HG02678 (cell line): ENCODE results near the gene GCH1.
"Not testable (repeated sequence)": the region's sequence is repeated elsewhere in the genome, so short reads cannot be mapped to it uniquely, and the experiment has no call there.

Source experiments
- ATAC-seq: cut with Tn5 transposase; IDR thresholded peaks from one replicate; pipeline ENCODE4 v1.9.1; 2021; ENCODE audit warnings: mild to moderate bottlenecking, moderate library complexity; ENCODE audit not compliant: unreplicated experiment

The GCH1 gene

DNA sequence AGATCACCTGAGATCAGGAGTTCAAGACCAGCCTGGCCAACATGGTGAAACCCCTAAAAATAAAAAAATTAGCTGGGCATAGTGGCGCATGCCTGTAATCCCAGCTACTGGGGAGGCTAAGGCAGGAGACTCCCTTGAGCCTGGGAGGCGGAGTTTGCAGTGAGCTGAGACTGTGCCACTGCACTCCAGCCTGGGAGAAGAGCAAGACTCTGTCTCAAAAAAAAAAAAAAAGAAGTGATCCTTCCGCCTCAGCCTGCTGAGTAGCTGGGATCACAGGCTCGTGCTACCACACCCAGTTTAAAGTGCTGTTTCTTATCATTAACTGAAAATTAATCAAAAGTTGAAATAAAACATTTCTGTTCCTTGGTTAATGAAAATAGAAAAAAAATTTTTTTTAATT is 6.3 kb upstream of the GCH1 start:
- ATAC-seq = not testable (repeated sequence)

DNA sequence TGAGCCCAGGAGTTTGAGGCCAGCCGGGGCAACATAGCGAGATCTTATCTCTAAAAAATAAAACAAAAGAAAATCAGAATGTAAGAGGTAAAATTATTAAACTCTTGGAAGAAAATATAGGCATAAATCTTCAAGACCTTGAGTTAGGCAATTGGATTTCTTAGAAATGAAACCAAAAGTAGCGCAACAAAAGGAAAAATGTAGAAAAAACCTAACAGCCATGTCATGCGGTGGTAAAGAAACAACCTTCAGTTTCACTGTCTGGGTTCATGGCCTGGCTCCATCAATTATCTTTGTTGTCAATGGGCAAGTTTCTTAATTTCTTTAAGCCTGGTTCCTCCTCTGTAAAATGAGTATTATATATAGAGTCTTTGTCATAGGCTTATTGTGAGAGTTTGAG is 5.6 kb upstream of the GCH1 start:
- peak; percentile 62 for ATAC-seq

DNA sequence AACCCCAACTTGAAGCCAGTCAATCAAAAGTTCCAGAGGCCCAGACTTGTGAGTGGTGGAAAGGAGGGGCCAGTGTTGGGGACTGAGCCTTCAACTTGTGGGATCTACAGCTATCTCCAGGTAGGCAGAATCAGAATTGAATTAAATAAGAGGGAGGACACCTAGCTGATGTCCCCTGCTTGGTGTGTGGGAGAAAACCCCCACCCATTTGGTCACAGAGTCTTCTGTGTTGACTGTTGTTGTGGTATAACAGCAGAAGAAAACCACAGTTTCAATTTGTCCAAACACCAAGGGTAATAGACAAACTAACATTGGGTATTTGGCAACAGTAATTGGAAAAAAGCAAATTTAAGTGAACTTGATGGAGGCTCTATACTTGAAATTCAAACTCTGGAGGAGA is 3.4 kb upstream of the GCH1 start:
- no peak for ATAC-seq

DNA sequence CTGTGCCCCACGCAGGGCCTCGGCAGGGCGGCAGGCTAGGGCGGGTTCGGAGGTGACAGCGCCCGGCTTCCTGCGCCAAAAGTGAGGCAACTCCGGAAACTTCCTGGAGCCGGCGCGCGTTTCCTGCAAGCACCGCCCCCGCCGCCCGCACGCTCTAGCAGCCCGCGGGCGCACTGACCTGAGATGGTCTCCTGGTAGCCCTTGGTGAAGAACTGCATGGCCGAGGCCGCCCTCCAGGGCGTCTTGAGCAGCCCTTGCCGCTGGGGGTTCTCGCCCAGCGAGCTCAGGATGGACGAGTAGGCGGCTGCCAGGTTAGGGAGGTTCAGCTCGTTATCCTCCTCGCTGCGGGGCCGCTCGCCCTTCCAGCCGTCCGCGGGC is 494 bp downstream of the GCH1 start:
- peak; percentile 47 for ATAC-seq

DNA sequence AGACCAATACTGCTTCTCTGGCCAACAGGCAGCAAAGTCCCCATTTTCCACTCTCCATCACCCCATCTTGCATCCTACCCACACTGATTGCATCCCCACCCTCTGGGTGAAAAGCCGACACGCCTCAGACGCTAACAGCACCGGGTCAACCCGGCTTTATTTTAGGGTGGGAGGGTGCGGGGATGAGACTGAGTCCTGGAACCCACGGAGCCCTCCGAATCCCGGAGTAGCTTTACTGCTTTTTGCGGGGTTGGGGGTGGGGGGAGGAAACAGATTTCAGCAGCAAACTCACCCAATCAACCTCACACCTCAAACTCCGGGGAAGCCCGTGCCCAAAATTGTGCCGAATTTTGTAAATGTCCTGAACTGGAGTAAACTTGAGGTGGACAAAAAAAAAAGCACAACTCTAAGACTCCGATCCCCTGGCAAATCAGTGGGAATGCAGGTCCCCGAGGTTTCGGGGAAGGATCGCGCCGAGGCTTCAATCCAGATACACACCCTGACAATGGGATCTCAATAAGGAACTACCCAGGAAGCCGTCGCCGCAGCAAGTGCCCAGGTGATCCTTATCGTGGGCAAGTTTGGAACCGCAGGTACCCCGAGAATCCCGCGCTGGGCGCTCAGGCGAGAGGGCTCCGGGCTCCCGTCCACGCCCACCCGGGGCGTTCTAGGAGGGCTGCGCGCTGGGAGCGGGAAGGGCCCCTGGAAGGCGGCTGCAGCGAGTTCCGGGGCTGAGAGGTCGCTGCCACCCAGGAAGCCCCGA is 1.1 kb downstream of the GCH1 start:
- no peak for ATAC-seq

DNA sequence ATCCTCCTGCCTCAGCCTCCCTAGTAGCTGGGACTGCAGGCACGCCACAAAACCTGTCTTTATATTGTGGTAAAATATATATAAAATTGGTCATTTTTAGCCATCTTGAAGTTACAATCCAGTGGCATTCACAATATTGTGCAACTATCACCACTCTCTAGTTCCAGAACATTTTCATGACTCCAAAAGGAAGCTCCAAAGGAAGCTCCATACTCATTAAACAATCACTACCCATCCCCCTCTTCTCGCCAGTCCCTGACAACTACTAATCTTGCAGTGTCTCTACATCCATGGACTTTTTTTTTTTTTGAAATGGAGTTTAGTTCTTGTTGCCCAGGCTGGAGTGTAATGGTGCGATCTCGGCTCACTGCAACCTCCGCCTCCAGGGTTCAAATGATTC is 3.1 kb downstream of the GCH1 start:
- no peak for ATAC-seq

DNA sequence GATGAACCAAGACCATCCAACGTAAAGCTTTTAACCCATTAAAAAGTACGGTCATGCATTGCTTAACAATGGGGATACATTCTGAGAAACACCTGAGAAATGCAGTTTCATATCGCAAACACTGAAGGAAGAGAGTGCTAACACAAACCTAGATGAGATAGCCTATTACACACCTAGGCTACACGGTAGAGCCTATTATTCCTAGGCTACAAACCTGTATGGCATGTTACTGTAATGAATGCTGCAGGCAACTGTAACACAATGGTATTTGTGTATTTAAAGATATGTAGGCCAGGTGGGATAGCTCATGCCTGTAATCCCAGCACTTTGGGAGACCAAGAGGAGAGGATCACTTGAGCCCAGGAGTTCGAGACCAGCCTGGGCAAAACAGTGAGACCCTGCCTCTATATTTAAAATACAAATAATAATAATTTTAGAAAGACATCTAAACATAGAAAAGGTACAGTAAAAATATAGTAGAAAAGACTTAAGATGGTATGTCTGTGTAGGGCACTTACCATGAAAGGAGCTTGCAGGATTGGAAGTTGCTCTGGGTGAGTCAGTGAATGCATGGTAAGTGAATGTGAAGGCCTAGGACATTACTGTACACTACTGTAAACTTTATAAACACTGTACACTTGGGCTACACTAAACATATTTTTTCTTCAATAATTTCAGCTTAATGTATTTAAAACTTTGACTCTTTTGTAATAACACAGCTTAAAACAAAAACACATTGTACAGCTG is 4.6 kb downstream of the GCH1 start:
- not testable (repeated sequence) for ATAC-seq

DNA sequence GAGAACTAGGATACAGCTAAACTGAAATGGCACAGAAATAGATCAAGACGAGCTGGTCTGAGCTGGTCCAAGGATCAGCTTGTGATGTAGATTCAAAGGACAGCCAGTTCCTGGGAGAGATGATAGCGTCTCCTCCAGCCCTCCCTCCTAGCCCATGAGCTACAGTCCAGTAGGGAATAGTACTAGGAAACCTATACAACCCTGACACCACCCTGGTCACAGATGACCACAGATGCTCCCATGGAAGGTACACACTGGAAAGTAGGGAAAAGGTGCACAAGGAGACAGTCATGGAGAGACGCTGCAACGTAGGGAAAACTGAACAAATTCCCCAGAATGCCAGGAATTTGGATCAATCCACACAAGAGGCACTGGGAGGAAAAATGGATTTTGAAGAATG is 6.9 kb downstream of the GCH1 start:
- no peak for ATAC-seq

DNA sequence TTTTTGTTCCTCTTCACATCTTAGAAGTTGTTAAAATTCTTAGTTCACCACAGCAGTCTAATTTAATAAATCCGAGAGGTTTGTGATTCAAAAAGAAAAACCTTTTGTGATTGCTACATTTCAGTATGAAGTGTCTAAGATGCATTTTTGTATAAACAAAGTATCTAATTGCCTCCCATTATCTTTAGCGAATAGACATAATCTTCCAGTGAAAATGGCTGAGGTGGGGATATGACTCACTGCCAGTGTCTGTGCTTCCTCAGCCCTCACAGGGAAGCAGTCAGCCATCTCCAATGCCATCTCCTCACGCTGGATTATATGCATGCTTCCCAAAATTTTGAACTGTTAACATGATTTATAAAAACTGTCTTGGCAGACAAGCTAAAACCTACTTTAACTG is 7.6 kb downstream of the GCH1 start:
- no peak for ATAC-seq

DNA sequence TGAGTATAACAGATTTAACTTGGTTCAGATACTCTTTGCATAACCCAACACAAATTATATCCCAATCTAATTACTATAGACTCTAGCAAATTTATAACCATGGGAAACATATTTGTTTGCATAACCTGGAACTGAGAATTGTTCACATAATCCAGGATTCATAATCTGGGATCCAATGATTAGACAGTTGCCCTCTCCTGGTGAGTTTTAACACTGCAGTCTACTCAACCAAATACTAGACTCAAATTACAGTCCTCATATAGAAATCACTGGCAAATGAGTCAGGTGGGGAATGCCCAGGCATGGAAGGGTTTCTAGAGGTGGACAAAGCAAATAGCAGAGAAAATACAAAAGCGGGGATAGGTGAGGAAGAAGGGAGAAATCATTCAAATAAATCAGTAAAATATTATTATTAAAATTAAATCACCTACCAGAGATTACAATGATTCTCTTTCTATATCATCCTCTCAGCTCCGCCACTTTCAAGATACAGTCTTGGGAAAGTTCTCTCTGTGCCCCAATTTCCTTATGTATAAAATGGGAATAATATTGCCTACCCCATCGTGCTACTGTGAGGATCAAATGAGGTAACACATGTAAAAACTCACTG is 9.4 kb downstream of the GCH1 start:
- no peak for ATAC-seq

DNA sequence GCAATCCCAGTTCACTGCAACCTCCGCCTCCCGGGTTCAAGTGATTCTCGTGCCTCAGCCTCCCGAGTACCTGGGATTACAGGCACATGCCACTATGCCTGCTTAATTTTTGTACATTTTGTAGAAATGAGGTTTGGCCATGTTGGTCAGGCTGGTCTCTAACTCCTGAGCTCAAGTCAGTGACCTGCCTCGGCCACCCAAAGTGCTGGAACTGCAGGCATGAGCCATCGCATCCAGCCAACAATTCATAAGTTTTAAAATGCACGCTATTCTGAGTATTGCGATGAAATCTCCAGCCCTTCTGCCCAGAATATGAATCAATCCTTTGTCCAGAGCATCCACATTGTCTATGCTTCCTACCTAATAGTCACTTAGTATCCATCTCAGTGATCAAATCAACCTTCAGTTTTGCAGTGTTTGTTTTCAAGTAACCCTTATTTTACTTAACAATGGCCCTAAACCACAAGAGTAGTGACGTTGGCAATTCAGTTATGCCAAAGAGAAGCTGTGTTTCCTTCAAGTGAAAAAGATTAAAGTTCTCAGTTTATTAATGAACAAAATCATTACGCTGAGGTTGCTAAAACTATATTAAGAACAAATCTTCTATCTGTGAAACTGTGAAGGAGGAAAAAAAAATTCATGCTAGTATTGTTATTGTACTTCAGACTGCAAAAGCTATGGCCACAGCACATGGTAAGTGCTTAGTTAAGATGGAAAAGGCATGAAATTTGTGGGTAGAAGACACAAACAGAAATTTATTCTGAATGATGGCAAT is 11.0 kb downstream of the GCH1 start:
- ATAC-seq = no peak

DNA sequence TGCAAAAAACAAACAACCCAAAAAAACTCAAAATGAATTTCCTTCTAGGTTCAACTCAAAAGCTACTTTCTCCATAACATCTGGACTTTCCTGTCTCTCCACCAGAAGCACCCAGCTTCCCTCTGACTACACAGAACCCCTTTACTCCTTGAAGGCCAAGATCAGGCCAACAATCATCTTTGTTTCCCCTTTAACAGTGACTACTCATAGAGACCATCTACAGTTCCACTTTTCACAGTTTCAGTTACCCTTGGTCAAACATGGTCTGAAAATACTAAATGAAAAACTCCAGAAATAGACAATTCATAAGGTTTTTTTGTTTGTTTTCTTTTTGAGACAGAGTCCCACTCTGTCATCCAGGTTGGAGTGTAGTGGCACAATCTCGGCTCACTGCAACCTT is 11.8 kb downstream of the GCH1 start:
- peak; percentile 90 for ATAC-seq

DNA sequence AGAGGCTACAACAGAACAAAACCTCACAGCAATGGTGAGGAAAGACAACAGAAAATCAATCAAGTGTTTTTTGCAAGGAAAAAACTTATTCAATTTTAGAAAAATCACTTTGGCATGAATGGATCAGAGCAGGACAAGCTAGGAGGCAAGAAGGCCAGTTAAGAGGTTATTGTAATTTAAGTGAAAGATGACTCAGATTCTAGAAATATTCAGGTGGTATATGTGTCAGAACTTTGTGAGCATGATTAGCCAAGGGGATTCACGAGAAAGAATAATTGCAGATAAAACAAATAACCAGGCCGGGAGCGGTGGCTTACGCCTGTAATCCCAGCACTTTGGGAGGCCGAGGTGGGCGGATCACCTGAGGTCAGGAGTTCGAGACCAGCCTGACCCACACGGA is 12.7 kb downstream of the GCH1 start:
- no peak for ATAC-seq

DNA sequence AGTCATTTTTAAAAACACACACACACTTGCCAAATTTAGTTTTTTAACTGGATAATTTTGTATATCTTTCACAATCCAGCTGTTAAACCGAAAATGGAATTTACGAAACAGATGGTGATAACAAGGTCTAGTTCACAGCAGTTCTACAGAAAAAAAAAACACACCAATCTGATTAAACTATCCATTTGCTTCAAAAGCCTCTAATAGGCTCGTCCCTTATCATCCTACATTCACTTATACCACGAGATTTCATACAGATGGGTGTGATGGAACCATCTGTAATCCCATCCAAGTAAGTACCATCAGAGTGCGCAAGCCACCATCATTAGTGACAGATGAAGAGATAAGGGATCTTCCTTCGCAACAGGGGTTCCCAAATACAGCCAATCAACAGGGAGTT is 20.1 kb downstream of the GCH1 start:
- ATAC-seq = no peak

DNA sequence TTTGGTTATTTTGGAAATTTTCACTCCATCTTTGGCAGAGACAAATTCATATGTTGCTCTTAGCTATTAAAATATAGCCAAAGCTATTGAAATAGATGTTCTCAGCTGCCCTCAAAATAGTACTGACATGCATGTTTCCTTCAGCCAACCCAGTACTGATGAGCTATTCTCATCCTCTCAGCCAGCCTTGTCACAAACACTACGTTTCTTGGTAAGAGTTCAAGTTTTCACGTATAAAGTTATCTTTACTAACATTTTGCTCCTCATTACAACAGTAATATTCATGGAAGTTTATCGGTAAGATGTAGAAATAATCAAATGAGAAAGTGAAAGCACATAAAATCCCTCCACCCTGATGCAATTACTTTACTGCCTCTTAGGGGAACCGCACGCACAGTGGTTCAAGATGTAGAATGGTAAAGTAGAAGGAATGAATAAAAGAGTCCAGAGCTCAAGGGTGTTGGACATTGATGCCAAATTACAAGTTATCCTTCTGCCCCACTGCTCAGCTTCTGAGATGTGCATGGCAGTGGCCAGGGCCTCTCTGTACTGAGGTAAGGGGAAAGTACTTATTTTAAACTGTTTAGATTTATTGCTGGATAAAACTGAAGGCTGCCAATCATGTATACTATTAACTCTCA is 20.7 kb downstream of the GCH1 start:
- ATAC-seq = peak; percentile 58

DNA sequence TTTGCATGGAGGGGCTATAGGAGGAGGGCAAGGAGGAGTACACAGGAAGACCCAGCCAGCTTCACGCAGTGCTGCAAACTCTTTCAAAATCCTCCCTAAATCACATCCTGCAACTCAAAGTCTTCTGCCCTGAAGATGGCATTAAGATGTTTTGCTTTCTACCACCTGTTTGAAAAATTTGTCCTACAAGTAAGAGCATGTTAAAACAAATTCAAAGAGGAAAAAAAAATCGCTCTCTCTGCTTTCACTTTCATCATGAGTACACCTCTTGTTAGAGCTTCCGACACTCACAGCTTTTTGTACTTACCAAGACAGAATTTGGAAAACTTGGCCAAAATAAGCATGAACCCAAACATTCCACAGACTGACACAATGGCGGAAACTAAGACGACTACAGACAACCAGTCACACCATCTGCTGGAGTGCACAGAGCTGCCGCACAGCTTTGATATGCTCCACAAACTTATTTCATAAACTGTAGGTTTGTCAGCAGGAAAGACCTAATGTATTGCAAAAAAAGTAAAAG is 21.3 kb downstream of the GCH1 start:
- peak; percentile 72 for ATAC-seq

DNA sequence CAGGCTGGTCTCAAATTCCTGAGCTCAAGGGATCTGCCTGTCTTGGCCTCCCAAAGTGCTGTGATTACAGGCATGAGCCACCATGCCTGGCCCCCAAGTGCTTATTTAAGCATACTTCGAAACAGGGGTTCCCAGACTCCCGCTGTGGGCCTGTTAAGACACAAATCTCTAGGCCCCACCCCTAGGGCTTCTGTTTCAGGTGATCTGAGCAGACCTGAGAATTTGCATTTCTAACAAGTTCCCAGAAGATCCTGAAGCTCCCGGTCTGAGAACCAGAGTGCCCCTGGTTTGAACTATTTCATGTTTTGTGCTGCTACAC is 25.0 kb downstream of the GCH1 start:
- ATAC-seq = no peak

DNA sequence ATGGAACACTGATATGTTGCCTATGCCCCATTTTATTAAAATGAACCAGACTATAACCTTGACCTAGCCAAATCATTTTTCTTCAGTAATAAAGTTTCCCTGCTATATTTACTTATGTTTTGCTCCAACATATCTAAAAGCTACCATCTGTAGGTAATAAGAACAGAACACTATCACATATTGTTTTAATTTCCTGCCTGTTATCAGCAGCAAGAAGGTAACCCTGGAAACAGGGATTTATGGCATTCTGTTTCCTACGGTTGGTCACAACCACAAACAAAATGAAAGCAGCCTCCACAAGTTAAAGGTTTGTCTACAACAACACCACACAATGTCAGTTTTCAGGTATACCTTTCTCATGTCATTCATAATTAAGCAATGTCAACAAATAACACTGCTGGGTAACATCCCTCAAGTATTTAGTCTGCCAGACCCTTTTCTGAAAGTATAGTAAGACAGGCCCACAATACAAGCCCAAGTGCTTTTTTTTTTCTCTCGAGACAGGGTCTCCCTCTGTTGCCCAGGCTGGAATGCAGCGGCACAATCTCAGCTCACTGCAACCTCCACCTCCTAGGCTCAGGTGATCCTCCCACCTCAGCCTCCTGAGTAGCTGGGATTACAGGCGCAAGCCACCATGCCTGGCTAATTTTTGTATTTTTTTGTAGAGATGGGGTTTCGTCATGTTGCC is 25.5 kb downstream of the GCH1 start:
- ATAC-seq = no peak

DNA sequence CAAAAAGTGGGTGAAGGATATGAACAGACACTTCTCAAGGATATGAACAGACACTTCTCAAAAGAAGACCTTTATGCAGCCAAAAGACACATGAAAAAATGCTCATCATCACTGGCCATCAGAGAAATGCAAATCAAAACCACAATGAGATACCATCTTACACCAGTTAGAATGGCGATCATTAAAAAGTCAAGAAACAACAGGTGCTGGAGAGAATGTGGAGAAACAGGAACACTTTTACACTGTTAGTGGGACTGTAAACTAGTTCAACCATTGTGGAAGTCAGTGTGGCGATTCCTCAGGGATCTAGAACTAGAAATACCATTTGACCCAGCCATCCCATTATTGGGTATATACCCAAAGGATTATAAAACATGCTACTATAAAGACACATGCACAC is 27.0 kb downstream of the GCH1 start:
- ATAC-seq = not testable (repeated sequence)
